NCI-H82 treated with DMSO at 0.1 percent for 48 hours (cell line): ENCODE data around the gene HOXA9.
A peak's percentile ranks its signal among the peaks of the same experiment; 100 is the strongest.

Experiments used
- DNase-seq: peaks from one replicate; lab custom pipeline; 2025; ENCODE audit not compliant: unreplicated experiment; lab: John Stamatoyannopoulos, UW

The HOXA9 gene

DNA sequence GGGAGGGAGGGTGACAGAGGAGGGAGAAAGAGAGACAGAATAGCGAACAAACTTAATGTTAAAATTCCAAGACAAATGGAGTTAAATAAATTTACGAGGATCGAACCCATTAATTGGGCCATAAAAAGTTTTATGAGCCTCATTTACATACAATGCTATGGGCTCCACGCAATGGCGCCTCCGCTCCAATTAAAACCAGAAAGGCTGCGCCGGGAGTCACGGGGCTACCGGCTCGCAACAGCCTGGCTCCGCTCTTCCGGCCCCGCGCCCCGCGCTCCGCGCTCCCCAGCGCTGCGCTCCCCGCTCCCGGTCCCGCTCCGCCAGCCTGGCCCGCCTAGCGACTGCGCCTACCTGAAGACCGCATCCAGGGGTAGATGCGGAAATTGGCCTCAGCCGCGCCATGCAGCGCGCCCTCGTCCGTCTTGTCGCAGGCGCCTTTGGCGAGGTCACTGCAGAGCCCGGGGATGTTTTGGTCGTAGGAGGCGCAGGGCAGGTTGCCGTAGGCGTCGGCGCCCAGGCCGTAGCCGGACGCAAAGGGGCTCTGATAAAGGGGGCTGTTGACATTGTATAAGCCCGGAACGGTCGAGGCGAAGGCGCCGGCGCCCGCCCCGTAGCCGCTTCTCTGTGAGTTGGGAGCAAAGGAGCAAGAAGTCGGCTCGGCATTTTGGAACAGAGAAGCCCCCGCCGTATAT is 9.4 kb downstream of the HOXA9 start:
- no peak for DNase-seq

DNA sequence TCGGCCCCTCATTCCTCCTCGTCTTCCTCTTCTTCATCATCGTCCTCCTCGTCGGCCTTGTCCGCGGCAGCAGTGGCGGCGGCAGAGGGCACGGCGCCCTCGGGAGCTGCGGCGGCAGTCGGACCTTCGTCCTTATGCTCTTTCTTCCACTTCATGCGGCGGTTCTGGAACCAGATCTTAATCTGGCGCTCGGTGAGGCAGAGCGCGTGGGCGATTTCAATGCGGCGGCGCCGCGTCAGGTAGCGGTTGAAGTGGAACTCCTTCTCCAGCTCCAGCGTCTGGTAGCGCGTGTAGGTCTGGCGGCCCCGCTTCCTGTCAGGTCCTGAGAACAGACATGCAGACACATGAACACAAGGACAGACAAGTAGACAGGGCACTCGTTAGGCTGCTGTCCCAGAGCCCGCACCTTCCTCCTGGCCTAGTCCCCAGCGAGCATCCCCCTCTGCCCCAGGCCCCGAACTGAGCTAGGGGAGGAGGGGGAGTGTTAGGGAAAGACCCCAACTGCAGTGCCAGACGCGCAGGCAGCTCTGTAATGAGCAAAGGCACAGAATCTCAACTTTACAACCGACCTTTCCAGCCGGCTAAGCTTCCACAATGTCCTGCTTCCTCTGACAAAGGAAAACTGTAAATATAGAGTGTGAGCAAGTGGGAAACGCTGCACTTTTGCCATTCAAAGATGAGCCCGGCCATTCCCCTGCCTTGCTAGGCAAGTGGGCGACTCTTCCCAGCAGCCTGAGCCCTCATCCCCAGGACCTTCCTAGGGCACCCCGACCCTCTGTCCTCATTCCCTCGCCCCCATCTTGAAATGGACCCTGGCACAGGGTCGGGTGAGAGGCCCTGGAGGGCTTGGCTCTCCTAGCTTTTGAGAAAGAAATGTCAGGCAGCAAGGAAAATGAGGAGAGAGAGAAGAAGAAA is 10.2 kb downstream of the HOXA9 start:
- no peak for DNase-seq

DNA sequence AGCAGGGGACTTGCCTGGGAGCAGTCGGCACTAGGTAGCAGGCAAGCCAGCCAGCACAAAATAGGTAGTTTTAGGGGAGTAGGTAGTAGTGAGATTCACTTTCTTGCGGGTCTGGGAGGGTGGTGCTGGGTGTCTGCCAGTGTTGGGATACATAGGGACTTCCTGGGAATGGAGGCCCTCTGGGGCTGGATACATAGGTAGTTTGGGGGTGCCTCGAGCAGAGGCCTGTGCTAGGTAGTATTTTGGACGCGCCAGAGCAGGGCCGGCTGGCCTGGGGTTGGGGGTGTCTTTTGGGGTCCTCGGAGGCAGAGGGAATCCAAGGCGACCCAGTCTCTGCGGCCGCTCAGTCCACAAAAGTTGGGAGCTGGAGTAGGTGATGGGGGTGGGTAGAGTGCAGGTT is 11.0 kb downstream of the HOXA9 start:
- DNase-seq: no peak

DNA sequence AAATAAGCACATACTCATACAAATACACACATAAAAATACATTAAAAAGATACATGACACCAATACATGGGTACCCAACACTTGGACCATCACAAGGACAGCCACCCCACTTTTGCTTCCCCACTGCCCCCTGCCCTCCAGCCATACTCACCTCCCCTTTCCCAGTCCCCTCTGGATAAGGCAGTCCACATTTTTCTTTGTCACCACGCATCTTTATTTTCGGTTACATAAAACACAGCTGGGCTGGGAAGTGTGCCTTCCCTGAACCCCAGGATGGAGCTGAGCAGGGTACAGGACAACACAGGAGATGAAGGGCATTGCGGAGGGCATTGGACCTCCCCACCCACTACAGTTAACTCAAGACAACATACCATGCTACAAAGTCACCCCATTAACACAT is 11.8 kb downstream of the HOXA9 start:
- DNase-seq: no peak

DNA sequence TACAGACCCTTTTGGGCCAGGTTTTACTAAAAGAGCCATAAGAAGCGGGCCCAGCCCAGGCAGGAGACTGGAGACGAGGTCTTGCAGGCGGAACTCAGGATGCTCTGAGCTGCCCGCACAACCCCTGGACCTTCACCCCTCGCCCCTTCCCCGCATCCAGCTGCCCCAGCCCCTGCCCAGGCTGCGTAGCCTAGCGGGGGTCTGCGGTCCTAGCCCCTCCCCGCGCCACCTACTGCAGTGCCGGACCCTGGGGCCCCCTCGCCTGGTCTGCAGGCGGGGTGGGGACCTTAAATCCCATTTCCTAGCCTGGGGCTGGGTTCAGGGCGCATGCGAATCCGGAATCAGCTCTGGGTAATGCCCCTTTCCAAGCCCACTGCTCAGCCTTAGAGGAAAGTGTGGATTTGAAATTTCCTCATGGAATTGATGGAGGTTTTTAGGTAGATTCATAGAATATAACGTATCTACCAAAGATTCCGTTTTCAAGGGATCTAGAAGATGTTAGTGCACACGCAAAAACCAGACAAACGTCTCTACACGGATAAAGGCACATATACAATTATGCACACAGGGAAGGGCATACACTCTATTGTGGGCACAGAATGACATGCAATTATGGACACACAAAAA is 12.4 kb downstream of the HOXA9 start:
- no peak for DNase-seq

DNA sequence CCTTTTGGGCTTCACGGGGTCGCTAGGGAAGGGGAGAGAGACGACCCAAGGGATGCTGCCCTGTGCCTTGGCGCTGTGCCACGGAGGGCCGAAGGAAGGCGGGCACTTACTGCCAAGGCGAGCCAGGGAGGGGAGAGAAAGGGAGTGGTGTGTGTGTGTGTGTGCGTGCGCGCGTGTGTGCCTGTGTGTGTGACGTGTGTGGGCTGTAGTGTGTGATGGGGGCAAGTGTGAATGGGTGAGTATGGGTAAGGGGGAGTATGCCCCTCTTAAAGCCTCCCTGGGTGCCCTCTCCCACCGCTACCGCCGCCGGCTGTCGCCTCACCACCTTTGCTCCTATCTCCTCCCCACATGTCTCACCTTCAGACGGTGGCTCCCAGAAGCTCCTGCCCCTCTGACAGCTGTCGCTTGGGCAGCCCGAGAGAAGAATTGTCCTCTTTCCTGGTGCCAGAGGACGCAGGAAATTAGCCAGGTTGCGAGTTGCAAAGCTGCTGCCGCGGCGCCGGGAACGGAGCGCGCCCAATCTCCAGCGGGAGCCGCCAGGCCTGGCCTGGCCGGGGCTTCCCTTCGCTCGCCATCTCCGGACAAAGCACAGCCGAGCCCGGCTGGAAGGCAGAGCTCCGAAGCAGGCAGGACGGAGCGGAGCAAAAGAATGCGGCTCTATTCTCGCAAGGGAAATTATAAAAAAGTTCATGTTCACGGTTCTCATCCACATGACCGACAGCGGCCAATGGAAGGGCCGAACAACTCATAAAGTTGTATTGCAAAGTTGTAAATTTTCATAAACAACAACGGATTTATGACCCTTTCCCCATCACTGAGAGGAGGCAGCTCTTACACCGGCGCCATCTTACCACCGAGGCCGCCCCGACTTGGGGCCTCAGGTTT is 13.2 kb downstream of the HOXA9 start, which contains the start of gene HOXA3:
Gene HOXA3 (minus strand): TSS at position 653 of the 885 bp plus-strand sequence. CDS start 41,943 bp downstream, outside the sequence.
- no peak for DNase-seq

DNA sequence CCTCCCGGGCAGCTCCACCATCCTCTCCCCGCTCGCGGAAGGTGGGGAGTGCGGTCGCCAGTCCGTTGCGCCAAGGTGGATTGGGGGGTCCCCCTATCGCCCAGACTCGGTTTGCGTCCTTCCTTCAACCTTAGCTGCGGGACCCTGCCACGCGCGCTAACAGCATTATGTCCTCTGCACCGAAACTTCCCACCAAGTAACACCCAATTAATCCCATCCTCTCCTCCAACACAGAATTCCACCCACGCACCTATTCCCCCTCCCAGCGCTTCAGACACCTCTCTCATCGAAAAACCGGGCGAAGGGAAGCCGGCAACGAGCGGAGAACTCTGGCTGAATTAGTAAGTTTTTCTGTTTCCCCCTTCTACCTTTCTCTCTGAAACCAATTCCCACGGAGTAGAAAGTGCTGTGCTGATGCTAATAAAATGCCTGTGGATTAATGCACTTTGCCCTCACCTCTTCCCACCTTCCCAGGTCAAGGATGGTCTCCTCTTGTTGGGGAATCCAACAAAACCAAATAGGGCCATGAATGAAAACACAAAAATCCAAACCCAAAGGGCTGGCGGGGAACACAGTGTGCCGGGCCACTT is 13.9 kb downstream of the HOXA9 start:
- no peak for DNase-seq

DNA sequence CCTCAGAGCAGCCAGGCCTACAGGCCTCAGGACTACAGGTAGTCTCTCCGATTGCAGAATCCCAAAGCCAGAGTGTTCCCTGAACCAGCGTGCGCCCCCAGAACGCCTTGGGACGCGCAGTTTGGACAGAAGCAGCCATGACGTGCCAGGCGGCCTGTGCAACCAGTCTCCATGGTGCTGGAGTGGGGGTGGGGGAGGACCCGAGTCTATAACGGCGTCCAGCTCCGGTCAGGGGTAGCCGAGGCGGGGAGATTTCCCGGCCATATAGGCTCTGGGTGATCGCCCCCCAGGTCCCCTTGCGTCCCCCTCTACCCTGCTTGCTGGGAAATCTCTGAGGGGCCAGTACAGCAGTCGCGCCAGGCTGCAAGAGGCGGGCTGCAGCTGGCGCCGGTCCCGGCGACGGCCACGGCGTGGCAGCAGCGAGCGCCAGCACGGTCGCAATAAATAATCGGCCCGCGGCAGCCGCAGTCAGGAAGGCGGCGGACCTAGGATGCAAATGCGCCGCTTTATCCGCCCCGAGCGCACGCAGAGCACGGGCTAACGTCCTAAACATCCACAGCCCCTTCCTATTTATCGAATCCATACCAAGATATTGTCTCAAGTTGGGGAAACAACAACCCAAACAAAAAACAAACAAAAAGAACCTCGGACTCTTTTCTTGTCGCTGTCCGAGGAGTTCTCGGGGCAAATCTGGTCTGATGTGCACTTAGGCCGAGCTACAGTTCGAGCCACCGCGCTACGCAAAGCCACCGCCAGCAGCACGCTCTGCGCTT is 14.6 kb downstream of the HOXA9 start:
- DNase-seq: peak; percentile 50

DNA sequence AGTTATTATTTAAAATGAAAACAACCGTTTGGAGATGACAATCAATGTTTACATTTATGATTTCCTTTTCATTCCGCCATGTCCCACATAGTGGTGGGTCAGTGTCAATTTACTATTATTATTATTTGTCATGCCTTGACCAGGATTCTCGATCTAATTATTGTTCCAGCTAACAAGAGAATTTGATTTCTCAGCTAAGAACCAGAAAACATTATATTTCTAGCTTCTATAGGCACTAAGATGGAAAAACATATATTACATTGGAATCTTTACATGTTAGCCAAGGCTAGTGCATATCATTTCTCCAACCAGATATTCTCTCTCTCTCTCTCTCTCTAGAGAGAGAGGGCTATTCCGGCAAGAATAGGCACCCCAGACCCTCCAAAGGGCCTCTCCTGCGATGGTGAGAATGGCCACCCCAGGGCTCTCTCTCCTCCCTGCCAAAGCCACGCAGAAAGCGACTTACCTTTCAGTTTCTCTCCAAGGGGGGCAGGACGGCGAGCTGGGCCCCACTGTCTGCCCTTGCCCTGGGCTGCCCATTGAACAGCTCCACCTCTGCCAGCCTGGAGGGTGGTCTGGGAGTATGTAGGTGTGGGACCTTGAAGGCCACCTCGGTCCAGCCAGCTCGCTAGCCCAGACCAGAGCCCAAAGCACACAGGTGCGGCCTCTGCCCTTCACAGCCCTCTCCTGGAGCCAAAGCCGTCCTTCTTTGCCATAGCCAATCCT is 15.3 kb downstream of the HOXA9 start:
- DNase-seq: no peak

DNA sequence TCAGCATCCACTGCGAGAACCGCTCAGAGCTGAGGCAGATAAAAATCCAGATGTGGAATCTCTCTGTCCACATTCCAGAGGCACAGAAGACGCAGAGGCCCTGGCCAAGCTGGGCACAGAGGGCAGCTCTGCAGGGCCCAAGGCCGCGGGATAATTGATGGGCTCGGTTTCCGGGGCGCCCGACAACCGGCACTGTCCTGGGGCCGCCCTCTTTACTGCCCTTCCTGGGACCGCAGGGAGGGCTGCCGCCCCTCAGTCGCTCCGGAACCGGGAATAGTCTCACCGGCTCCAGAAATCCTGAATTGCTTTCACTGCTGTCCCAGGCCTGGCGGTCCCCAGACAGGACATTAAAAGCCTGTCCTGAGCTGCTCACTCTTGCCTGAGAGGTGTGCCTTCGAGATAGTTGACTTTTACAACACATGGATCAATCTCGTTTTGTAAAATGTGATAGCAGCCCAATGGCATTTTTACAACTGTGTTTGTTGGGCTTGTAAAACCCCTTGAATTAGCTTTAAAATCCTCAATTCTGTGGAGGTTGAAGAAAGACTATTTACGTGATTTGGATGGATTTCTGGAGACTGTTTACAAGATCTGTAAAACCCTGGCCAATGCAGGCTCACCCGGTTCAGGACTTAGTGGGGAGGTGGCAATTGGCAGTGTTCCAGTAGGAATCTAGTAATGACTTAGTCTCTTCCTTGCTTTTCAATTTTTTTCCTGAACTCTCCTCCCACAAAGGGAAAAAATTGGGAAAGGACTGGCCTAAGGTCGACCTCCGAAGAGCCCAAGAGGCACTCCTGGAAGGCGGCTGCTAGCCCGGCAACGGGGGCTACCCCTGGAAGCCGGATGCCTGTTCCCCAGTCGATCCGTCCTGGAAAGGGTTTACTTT is 16.3 kb downstream of the HOXA9 start:
- no peak for DNase-seq

DNA sequence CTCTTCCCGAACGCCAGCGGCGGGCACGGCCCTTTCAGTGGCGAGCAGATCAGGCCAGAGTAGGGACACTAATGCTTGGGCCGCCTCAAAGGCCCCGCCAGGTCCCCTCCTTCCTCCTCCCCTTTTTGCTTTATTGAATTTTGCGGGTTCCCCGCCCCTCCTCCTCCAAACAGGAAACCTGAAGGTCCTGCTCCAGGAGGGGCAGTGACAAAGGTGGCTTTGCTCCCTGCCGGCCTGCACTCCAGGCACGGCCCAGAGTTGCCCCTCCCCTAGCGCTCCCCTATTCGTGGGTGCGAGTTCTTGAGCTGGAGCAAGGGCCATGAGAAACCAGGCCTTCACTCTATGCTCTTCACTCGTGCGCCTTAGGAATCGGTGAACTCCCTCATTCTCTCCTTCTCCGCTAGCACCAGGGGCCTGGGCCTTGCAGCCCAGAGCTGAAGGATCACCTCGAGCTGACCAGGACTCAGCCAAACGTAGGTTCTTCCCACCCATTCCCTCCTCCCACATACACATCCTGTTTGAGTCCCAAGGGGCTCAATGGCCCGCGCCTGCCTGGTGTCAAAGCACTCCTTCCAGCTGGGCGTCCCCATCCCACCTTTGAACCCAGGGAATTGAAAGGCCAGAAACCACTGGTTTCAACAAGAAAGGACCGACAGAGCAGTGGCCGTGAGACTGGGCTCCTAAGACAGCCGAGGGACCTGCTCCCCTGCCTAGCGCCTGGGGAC is 17.1 kb downstream of the HOXA9 start:
- no peak for DNase-seq

DNA sequence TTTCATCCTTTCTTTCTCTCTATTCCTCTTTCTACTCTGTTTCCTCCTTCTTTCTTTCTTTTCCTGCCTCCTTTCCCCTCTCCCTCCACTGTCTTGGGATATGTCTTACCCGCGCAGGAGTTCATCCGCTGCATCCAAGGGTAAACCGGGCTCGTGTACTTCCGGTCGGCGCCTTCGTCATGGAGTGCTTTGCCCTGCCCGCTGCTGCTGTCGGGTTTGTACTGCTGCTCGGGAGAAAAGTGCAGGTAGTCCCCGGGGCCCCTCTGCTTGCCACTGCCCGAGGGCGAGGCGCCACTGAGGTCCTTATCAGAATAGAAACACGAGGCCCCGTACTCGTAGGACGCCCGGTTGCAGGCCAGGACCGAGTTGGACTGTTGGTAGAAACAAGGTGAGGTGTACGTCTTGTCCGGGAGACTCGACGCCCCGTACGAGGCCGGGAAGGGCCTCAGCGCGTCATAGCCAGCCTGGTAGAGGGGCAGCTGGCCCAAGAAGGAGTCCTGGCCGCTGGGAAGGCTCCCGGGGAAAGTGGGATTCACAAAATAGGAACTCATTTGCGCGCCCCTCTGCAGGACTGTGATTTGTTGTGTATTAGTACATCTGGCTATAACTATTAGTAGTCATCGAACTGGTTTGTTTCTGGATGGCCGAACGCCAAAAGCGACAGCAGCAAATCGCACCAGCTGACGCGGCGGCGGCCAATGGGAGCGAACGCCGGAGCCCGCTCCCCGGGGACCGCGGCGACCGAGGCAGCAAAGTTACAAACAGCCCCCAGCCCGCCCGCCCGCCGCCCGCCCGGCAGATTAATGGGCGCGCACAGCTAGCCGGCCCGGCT is 17.9 kb downstream of the HOXA9 start, which contains the start of gene HOXA6:
Gene HOXA6 (minus strand): TSS at position 576 of the 832 bp plus-strand sequence. CDS start 25 bp downstream, at position 551.
- no peak for DNase-seq

DNA sequence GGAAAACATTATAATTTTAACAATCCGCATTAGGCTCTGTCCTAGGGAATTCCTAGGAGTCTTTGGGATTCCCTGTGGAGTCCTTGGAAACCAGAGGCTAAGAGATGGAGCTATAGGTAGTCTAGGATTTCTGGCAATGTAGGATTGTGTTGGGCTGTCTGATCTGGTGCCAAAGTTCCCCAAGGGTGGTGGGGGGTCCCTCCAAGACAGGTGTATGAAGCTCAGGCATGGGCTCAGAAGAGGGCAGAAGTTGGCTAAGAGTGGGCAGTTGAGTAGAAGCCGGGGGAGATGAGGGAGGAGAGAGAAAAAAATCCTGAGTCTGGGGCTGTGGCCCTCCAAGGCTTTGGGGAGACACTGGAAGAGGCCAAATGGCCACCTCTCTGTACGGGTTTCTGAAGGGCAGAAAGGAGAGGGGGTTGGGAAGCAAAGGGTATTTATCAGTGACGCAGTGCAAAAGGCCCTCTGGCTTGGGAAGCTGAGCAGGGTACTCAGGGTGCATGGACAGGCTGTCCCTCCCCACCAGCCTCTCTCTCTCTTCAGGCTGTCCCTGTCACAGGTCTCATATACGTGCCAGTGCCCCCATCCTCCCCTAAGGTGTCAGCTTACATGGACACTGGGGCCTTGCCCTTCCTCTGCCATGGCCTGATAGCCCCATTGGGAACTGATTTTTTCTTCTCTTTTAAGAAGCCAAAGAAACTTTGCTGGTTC is 18.7 kb downstream of the HOXA9 start:
- DNase-seq: no peak

DNA sequence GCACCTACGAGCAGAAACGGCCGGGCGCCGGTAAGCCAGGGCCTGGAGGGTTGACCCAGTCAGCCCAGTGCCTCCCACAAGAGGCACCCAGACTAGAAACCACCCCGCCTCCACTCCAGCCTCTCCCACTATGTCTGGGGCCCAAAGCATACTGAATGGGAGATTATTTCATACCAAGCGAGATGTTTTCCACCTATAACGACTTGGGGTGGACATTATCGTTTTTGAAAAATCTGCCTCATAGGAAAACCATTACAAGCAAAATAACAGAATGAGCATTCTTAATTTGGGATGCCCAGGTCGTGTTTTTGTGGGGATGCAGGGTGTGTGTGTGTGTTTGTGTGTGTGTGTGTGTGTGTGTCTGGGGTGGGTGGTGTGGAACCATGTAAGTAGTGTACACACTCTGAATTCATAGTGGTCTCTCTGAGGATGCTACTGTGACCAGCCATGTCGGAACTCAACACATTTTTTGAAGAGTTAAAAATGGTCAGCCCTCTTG is 19.4 kb downstream of the HOXA9 start:
- no peak for DNase-seq

DNA sequence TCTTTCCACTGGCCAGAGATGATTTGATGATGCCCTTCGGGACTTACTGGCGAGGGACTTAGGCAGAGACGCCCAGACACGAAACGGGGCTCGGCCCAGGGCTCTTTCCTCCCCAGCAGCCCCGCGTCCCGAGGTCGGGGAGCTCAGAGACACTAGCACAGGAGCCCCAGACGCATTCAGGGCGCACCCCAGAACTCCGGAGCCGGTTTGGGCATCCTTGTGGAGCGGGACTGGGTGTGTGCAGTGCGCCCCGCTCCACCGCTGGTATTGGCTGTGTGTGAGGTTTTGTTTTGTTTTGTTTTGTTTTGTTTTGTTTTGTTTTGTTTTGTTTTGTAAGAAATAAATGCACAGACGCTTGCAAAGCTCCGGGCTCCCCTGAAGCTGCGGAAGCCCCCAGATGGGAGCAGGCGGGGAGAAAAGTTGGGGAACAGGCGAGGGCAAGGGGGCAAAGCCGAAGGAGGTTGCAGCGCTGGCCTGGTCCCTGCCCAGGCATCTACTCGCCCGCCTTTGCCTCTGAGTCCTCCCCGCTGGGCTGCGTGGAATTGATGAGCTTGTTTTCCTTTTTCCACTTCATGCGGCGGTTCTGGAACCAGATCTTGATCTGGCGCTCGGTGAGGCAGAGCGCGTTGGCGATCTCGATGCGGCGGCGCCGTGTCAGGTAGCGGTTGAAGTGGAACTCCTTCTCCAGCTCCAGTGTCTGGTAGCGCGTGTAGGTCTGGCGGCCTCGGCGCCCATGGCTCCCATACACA is 20.0 kb downstream of the HOXA9 start:
- no peak for DNase-seq
